ENCODE data around the gene SYT5. TPM values are rescaled to one million over a fixed set of nuclear protein-coding genes. Genes with fewer than 3 reads are reported as not detected.

Gene SYT5
- total and polyA plus RNA-seq, 9 of the 15 experiments (the other 6 are each of a cell fraction or from before 2014, with no cell fraction given) = 1.3 to 20.9 (median 8.8) TPM

- no peak overlapping the region for H2AFZ ChIP-seq (ENCODE audit: low read depth, low read length)
- DNase-seq (ENCODE audit: extremely low read depth in 1 of 4, low spot score in 3 of 4) (no peak), FAIRE-seq (no peak), ATAC-seq (no peak)
- intact Hi-C loops (cut with micrococcal nuclease) = no loop called here
- no peak overlapping the region for H3K9ac ChIP-seq (ENCODE audit: insufficient read depth in 1 of 2, low read depth in 2 of 2, low read length in 2 of 2)
- H3K27ac ChIP-seq (ENCODE audit: extremely low read depth, low read depth, low read length) = no peak overlapping the region
- peaks cover 0 to 46% of the 10 kb centered on the region in 2 experiments; a peak in 2 of 5 replicates for H3K4me1 ChIP-seq (replicated peaks in 1 of 2; ENCODE audit: control insufficient read depth in 2 of 2, insufficient read depth in 2 of 2, low read length in 2 of 2)
- TF ChIP-seq ZNF511 (CRISPR knock-in tag; IDR thresholded peaks at IDR 0.05) (no peak), ETS2 (tag; IDR thresholded peaks at IDR 0.05; ENCODE audit: borderline replicate concordance, poor library complexity, severe bottlenecking) (no peak), ZNF589 (CRISPR knock-in tag; IDR thresholded peaks at IDR 0.05; ENCODE audit: low read depth) (no peak), ZFX (CRISPR knock-in tag; IDR thresholded peaks at IDR 0.05) (no peak), PTBP1 (IDR thresholded peaks at IDR 0.05; ENCODE audit: low read depth, low read length) (no peak), RFX5 (IDR thresholded peaks at IDR 0.05; ENCODE audit: low read depth, low read length) (no peak), POLR2A (conservative IDR thresholded peaks at IDR 0.05) (no peak), ZBTB33 (CRISPR knock-in tag; IDR thresholded peaks at IDR 0.05) (peak; percentile 69)
- H3K36me3 ChIP-seq (ENCODE audit: control insufficient read depth, insufficient read depth, low read length) = peaks cover 64% of the 10 kb centered on the region; the same call in 1 of the 3 replicates
- CTCF ChIA-PET (ENCODE audit: low intra/inter-chr PET ratio) = no interaction called here
- H3K79me2 ChIP-seq (ENCODE audit: control insufficient read depth, insufficient read depth, low read length) = no peaks in the 10 kb centered on the region
- H3K27me3 ChIP-seq (ENCODE audit: control insufficient read depth in 2 of 2, insufficient read depth in 2 of 2, low read length in 2 of 2) = no peaks in the 10 kb centered on the region
- H4K20me1 ChIP-seq (replicated peaks; ENCODE audit: control insufficient read depth, insufficient read depth, low read length) = no peaks in the 10 kb centered on the region
- POLR2A ChIA-PET = interaction anchor here (2.2 kb wide), 1 partner anchor 10 kb away, joined by 13 read pairs; no protein-coding TSS in a partner anchor
- no TSS peak for BruUV-seq (replicated peaks)
- 77% methylated on average over 18 of the region's 18 CpGs for WGBS (ENCODE audit: insufficient coverage, low coverage, missing lambda C conversion rate)
- no peaks in the 10 kb centered on the region for H3K9me3 ChIP-seq (replicated peaks; ENCODE audit: control insufficient read depth, insufficient read depth, low read depth, low read length)
- in situ Hi-C loops (cut with MboI) = no loop called here
- no peak overlapping the region for H3K4me3 ChIP-seq
- H3K9me1 ChIP-seq (ENCODE audit: control insufficient read depth, insufficient read depth, low read length) = peaks cover 3% of the 10 kb centered on the region
- H3K4me2 ChIP-seq (ENCODE audit: insufficient read depth, low read length) = no peak overlapping the region
Observed at GRCh38 chr19:55226788-55227187, 46.7 kb upstream of the SYT5 start.
